ENCODE results near the gene NSUN4.
"Not testable (repeated sequence)": the region's sequence is repeated elsewhere in the genome, so short reads cannot be mapped to it uniquely, and the experiment has no call there.

NSUN4 gene

GRCh38 chr1:46328182-46328581 is 12.4 kb upstream of the NSUN4 start:
- not testable (repeated sequence) for DNase-seq

DNA sequence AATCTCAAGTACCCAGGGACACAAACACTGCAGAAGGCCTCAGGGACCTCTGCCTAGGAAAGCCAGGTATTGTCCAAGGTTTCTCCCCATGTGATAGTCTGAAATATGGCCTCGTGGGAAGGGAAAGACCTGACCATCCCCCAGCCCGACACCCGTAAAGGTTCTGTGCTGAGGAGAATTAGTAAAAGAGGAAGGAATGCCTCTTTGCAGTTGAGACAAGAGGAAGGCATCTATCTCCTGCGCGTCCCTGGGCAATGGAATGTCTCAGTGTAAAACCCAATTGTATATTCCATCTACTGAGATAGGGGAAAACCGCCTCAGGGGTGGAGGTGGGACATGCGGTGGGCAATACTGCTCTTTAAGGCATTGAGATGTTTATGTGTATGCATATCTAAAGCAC is 10.8 kb upstream of the NSUN4 start:
- DNase-seq: not testable (repeated sequence)

DNA sequence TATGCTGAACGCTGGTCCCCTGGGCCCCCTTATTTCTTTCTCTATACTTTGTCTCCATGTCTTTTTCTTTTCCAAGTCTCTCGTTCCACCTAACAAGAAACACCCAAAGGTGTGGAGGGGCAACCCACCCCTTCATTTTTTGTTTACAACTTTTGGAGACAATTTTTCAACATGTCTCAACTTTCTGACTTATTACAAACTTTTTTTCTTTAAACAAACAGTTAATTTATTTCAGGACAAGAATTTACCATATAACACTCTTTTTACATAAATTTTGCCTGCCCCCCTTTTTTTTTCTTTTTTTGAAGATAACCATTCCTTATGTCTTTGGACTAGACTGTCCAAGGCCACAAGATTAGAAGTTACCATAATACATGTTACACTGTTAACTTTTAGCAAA is 10.2 kb upstream of the NSUN4 start:
- DNase-seq: not testable (repeated sequence)

DNA sequence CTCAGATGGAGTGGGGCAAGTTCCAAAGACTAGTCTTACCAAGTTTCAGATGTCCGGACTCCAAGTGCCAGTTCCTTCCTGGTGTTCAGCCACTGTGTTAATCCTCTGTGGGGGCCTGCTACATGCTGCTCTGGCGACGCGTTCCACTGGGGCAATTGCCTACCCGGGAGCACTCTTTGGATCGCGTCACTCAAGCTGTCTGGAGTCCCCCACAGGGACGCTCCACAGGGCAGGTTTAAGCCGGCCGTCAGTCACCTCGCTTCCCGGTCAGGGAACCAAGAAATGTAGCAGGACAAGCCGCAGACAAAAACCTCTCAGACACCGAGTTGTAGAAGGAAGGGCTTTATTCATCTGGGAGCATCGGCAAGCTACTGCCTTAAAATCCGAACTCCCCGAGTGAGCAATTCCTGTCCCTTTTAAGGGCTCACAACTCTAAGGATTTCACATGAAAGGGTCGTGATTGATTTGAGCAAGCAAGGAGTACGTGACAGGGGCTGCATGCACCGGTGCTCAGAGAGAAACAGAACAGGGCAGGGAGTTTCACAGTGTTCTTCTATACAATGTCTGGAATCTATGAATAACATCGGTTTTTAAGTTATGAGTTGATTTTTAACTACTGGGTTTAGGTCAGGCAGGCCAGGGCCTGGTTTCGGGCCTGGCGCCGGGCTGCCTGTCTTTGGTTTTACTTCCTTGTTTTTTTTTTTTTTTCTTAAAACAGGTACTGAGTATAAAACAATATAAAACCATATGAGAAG is 8.6 kb upstream of the NSUN4 start:
- DNase-seq: not testable (repeated sequence)

DNA sequence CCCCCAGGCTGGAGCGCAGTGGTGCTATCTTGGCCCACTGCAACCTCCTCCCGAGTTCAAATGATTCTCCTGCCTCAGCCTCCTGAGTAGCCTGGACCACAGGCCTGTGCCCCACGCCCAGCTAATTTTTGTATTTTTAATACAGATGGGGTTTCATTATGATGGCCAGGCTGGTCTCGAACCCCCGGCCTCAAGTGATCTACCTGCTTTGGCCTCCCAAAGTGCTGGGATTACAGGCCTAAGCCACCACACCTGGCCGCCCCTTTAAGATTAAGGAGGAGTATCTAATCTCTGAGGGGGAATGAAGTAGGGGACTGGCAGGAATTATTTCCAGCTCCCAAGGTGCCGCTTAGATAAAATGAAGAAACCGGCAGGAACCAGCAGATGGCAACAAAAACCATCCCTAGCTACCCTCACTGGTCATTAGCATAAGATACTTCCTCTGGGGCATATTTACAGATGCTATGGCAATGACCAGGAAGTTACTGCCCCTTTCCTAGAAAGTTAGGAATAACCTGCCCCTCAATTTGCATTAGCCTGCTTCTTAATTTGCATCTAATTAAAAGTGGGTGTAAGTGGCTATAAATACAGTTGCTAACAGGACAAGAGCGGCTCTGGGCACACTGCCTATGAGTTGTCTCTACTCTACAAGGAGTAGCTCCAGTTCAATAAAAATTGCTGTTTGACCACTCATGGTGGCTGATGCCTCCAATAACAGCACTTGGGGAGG is 7.1 kb upstream of the NSUN4 start:
- no peak for DNase-seq

GRCh38 chr1:46334030-46334384 is 6.6 kb upstream of the NSUN4 start:
- DNase-seq: no peak

- DNase-seq: no peak
These were observed 5.5 kb upstream of the NSUN4 start for GRCh38 chr1:46335081-46335480.

DNA sequence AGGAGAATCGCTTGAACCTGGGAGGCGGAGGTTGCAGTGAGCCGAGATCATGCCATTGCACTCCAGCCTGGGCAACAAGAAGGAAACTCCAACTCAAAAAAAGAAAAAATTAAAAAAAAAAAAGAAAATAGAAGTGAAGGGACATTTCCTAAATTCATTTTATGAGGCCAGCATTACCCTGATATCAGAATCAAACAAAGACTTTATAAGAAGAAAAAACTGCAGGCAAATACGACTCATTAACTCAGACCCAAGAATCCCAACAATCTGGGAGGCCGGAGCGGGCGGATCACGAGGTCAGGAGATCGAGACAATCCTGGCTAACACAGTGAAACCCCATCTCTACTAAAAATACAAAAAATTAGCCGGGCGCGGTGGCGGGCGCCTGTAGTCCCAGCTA is 3.2 kb upstream of the NSUN4 start:
- DNase-seq: not testable (repeated sequence)

GRCh38 chr1:46341222-46342083 is 846 bp downstream of the NSUN4 start:
- DNase-seq: no peak

DNA sequence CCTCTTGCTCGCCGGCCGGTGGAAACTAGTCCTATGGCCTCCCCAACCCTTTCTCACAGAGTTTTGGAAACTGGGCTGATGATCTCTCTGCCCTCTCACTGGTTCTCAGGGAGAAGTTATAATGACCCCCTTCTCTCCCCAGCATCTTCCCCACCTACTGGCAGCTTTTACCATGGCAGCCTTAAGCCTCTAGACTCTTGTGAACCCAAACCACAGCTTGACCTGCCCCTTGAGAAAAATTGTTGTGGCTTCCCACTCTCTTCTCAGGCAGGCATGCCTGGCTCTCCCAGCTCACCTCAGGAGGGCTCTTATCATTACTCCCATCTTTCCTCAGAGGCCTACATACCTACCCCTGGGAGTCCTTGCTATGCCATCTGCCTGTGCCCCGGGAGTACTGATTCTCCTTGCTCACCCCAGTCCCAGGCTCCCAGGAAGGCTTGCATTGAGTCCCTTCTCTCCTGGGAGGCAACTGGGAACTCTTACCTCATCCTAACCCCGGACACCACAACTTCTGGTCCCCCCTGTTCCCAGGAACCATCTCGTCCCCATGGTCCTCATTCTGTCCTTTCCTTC is 1.6 kb downstream of the NSUN4 start:
- no peak for DNase-seq

GRCh38 chr1:46342677-46343350 is 2.2 kb downstream of the NSUN4 start:
- no peak for DNase-seq

DNA sequence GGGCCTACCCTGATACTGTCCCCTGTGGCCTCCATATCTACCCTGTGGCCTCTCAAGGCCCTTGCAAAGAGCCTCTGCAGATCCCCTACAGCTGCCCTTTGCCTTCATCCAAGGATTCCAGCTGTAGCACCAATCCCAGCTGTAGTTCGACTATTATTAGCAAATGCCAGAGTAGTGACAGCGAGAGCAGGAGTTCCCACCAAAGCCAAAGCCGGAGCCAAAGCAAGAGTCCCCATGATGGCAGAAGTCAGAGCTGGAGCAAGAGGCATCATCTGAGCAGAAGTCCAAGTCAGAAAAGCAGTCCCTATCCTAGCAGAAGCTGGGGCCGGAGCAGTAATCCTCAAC is 2.7 kb downstream of the NSUN4 start:
- no peak for DNase-seq

DNA sequence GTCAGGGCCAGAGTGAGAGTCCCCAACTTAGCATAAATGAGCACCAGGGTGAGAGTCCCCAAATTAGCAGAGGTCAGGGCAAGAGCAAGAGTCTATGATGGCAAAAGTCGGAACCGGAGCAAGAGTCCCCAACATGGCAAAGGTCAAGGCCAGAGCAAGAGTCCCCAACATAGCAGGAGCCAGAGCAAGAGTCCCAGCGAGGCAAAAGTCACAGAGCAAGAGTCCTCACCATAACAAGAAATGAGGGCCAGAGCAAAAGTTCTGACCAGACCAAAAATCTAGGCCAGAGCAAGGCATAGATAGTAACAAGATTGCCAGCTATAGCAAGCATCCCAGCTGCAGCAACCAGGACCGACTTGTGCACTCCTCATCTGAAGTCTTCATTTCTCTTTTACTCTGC is 3.1 kb downstream of the NSUN4 start:
- DNase-seq: no peak

DNA sequence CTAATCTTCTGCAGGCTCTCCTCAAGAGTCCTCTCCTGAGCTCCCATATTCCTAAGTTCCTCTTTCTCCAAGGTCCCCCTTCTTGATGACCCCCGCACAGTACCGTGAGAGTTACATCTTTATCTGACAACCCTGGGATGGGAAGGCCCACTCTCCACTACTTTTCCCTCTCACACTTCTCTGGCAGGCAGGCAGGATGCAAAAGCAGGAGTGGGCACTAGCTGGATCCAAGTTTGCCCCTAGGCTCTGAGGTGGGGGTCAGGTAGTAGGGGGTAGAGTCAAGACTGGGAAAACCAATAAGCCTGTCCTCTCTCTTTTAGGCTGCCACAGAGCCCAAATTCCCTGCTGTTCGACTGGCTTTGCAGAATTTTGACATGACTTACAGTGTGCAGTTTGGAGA is 3.9 kb downstream of the NSUN4 start:
- no peak for DNase-seq

DNA sequence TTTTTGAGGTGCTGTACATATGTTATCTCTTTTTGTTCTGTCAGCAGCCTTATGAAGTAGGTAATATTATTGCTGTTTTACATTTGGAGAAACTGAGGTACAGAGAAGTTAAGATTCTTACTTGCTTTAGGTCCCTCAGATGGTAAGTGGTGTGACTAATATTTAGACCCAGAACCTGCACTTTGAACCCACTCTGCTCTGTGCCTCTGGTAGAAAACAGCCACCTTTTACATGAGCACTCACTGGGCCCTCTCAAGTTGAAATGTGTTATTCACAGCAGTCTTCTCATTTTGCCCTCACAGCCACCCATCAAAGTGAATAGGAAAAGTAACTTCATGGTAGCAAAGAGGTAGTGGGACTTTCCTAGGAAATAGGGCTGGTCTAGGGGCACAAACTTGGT is 4.7 kb downstream of the NSUN4 start:
- DNase-seq: no peak

DNA sequence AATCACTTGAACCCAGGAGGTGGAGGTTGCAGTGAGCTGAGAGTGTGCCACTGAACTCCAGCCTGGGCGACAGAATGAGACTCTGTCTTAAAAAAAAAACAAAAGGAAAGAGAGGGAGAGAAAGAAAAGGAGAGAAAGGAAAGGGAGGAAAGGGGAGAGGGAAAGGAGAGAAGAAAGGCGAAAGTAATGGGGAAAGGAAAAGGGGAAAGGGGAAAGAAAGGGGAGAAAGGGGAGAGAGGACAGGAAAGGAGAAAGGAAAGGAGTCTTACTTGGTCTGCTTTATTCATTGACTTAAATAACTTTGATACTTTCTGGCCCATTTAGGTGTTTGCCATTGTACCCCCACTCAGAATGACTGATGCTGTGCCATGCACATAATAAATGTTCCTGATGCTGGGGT is 11.8 kb downstream of the NSUN4 start:
- DNase-seq: no peak

- DNase-seq: not testable (repeated sequence)
These were observed 15.3 kb downstream of the NSUN4 start for GRCh38 chr1:46355920-46356319.

GRCh38 chr1:46362158-46362557 is 21.6 kb downstream of the NSUN4 start:
- no peak for DNase-seq

- no peak for DNase-seq
These were observed 22.5 kb downstream of the NSUN4 start for GRCh38 chr1:46363121-46363520.

DNA sequence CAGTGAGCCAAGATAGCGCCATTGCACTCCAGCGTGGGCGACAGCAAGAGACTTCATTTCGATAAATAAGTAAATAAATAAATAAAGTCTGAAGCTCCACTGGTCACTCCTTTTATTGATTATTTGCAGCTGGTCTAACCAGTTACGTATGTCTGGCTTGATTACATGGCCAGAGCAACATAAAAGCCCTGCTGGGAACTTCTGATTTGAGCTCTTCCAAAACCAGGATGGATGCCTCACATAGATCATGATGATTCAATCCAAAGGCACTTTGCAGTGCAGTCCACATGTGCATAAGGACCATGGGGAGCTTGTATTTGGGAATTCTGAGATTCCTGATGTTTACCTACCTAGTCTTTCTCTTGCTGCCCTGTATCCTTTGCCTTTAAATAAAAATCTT is 24.0 kb downstream of the NSUN4 start:
- no peak for DNase-seq

DNA sequence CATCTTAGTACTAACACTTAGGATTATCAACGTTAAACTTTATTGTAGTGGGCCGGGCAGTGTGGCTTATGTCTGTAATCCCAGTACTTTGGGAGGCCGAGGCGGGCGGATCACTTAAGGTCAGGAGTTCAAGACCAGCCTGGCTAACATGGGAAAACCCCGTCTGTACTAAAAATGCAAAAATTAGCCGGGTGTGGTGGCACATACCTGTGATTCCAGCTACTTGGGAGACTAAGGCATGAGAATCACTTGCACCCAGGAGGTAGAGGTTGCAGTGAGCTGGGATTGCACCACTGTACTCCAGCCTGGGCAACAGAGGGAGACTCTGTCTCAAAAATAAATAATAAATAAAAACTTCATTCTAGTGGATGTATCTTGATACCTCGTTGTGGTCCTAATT is 25.2 kb downstream of the NSUN4 start:
- not testable (repeated sequence) for DNase-seq

- no peak for DNase-seq
These were observed 26.5 kb downstream of the NSUN4 start for GRCh38 chr1:46367072-46367471.

DNA sequence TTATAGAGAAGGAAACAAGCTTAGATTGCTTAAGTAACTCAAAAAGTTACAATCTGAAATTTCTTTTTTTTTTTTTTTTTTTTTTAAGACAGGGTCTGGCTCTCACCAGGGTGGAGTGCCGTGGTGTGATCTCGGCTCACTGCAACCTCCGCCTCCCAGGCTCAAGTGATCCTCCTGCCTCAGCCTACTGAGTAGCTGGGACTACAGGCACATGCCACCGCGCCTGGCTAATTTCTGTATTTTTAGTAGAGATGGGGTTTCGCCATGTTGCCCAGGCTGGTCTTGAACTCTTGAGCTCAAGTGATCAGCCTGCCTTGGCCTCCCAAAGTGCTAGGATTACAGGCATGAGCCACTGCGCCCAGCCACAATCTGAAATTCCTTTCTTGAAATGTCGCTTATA is 27.1 kb downstream of the NSUN4 start:
- not testable (repeated sequence) for DNase-seq
